Astrocyte (in vitro differentiated cells and primary cell): ENCODE results near the gene LEMD1.

Experiments used
- CTCF ChIP-seq: IDR thresholded peaks from 2 replicates; pipeline ENCODE4 v1.5.1; 2011; ENCODE audit warnings: low read depth, mild to moderate bottlenecking, inconsistent platforms, low read length, moderate library complexity; ENCODE audit not compliant: insufficient read depth
- EZH2 ChIP-seq: IDR thresholded peaks from 2 replicates; pipeline ENCODE4 v1.6.1; 2012; ENCODE audit warnings: mild to moderate bottlenecking, low read length, inconsistent platforms; ENCODE audit not compliant: insufficient read depth

GRCh38 chr1:205456868-205457745 lies 35.3 kb upstream of the LEMD1 start:
- TF ChIP-seq CTCF, result no peak
- no peak for TF ChIP-seq EZH2
